HG02970 (cell line): ENCODE results near the gene ALPI.
"Not testable (repeated sequence)": the region's sequence is repeated elsewhere in the genome, so short reads cannot be mapped to it uniquely, and the experiment has no call there.

ENCODE experiments used
- ATAC-seq: cut with Tn5 transposase; IDR thresholded peaks from one replicate; pipeline ENCODE4 v1.9.1; 2021; ENCODE audit warnings: mild to moderate bottlenecking, moderate library complexity, moderate number of reproducible peaks; ENCODE audit not compliant: unreplicated experiment, low FRiP score

The ALPI gene

GRCh38 chr2:232420463-232421188 lies 35.3 kb upstream of the ALPI start:
- no peak for ATAC-seq

- ATAC-seq = no peak
Observed at GRCh38 chr2:232421189-232421785, 34.7 kb upstream of the ALPI start.

- no peak for ATAC-seq
Observed at GRCh38 chr2:232422051-232422450, 33.9 kb upstream of the ALPI start.

GRCh38 chr2:232422996-232423395 lies 33.0 kb upstream of the ALPI start:
- not testable (repeated sequence) for ATAC-seq

GRCh38 chr2:232423407-232423806 lies 32.5 kb upstream of the ALPI start:
- not testable (repeated sequence) for ATAC-seq

DNA sequence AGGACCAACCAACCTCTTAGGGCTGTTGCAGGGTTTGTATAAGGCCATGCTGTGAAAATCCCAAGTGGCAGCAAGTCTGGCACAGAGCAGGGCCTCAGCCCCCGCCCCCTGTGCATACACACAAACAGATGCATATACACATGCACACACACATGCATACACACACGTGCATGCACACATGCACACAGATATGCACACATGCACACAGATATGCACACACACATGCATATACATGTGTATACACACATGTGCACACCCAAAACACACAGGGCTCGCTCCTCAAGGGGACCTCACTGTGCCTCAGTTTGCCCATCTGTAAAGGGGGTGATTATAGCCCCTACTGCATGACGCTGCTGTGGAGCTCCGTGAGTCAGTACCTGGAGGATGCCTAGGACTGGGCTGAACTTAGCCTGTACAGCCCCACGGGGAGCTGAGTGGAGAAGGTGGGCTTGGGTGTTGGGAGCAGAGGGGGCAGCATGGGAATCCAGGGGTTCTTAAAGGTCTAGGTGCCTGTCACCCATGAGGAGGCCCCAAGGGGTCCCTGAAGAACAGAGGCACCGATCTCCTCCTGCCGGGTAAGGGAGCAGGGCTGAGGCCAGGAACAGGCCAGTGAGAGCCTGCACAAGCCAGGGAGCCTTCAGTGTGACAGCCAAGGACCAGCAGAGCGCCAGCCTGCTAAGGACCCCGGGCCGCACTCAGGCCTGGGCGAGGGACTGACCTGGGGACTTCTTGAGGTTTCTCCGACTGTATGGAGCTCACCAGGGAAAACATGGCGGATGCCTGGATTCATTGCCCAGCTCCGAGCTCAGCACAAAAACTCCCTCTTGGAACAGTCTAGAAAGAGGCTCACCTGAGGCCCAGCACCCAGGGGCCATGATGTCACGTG lies 24.0 kb upstream of the ALPI start:
- no peak for ATAC-seq

- no peak for ATAC-seq
Observed at GRCh38 chr2:232432598-232433184, 23.3 kb upstream of the ALPI start.

- not testable (repeated sequence) for ATAC-seq
Observed at GRCh38 chr2:232433622-232434021, 22.3 kb upstream of the ALPI start.

GRCh38 chr2:232434091-232434490 lies 21.9 kb upstream of the ALPI start:
- ATAC-seq = no peak

- no peak for ATAC-seq
Observed at GRCh38 chr2:232434563-232435374, 21.2 kb upstream of the ALPI start.

DNA sequence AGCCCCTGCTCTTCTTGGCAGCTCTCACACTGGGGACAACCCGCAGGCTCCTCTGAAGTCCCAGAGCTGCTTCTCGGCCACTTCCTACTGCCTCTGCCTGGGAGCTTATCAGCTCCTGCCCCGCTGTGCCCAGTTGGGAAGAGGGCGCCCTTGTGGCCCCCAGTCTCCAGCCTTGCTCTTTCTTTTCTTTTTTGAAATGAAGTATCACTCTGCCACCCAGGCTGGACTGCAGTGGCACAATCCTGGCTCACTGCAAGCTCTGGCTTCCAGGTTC lies 20.6 kb upstream of the ALPI start:
- no peak for ATAC-seq

DNA sequence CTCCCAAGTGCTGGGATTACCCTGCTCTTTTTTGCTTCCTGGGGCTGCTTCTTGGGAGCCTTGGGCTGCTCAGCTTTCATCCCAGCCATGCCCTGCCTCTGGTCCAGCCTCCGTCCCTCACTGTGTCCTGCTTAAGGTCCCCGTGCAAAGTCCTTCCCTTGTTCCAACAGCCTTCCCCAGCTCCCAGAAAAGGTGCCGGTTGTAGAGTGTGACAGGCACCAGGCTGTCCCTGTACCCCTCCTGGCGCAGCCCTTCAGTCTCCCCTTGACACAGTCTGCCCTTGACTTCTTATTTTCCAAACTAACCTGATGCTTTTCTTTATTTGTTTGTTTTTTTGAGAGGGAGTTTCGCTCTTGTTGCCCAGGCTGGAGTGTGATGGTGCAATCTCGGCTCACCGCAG lies 20.1 kb upstream of the ALPI start:
- no peak for ATAC-seq

GRCh38 chr2:232436381-232437194 lies 19.4 kb upstream of the ALPI start:
- ATAC-seq = no peak

- ATAC-seq = no peak
Observed at GRCh38 chr2:232437195-232437571, 18.8 kb upstream of the ALPI start.

GRCh38 chr2:232438091-232438490 lies 17.9 kb upstream of the ALPI start:
- ATAC-seq = no peak

- no peak for ATAC-seq
Observed at GRCh38 chr2:232438951-232439757, 16.8 kb upstream of the ALPI start.

DNA sequence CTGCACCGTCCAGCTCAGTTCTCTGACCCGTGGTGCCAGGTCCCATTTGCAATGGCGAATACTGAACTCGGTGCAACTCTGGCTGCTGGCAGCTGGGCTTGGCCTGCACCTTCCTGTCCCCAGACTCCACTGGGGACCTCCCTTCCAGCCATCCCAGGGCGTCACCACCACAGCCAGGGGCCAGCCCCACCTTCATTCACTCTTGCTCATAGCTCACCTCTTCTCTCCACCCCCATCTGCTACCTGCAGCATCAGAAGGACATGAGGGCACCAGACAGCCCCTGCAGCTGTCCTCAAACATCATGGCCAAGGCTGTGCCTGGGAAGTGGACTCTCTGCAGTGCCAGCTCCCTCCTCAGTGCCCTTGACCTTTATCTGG lies 16.2 kb upstream of the ALPI start:
- no peak for ATAC-seq

DNA sequence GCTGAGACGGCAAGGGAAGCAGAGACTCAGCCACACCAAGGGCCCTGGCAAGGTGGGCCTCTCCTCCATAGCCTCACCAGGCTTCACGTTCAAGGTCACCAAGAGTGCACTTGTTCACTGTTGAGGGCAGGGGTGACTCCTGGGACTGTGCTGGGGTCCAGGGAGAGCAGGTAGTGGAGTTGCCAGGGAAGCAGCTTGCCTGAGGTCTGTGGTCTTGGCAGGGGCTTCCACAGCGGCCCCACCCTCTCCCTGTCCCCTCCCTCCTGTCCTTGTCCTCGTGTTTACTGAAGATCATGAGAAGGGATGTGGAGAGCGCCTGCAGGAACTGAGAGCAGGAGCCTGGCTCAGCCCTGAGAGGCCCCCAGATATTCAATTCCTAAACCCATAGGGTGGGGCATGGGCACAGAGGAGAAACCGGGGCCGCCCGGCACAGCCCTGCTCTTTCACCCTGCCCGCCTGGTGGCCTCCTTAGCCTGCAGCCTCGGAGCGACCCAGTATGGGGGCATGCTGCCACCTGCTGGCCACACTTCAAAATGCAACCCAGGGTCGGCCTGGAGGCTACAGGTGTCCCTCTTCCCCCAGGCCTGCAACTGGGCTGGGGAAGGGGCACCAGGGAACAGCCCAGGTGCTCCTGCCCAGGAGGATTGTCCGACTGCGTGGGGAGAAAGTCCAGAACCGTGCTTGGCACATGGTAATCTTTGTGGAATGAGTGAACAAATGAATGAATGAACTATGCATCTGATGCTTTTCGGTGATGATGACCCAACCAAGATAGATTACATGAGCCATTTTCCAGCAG lies 15.5 kb upstream of the ALPI start:
- not testable (repeated sequence) for ATAC-seq
